HK-2 (cell line): Measurements from ENCODE around the gene FOXD3.
"Not testable (repeated sequence)": the region's sequence is repeated elsewhere in the genome, so short reads cannot be mapped to it uniquely, and the experiment has no call there.

Source experiments
- DNase-seq: peaks from one replicate; pipeline ENCODE4 v3.0.0-alpha.2; 2018; ENCODE audit not compliant: unreplicated experiment

FOXD3 gene

DNA sequence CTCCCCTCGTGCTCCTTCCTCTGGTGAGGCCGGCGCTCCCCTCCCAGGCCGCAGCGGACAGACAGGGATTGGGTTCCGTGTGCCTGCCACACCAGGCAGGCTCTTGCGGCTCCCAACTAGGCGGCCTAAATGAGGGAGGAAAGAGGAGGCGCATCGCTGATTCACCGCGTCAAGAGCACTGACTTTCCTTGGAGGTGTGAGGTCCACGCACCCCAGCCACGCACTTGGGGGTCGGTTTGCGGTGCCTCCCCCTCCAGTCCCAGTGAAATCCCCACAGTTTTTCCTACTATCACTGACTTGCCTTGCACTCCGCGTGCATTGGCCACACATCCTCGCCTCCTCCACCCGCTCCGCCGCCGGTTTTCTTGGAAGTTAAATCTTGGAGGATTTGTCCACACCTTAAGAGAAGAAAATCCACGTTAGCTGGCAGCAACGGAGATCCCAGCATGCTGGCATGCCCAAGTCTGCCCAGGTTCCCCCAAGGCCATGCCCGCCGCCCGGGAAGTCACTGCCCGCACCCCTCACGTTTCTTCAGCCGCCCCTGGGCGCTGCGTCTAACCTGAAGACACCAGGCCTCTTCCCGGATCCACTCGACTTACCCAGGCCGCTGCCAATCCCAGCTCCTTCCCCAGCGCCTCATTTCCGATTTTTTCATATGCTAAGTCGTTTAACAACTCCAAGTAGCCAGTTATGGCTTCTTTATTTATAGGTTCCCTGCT lies 1.1 kb upstream of the FOXD3 start:
- DNase-seq = no peak

DNA sequence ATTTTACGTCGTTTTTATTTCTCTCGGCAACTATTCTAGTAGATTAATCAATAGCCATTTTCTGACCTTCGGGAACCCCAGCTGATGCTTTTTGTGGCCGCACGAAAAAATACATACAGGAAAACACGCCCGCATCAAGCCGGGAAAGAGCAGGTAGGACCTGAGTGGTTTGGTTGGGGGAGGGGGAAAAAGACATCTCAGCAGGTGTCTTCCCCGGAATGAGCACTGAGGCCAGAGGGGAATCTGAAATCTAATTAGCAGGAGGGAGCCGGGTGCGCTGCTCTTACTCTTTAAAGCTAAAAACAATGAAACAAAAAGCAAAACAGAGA lies 618 bp upstream of the FOXD3 start:
- DNase-seq = no peak

DNA sequence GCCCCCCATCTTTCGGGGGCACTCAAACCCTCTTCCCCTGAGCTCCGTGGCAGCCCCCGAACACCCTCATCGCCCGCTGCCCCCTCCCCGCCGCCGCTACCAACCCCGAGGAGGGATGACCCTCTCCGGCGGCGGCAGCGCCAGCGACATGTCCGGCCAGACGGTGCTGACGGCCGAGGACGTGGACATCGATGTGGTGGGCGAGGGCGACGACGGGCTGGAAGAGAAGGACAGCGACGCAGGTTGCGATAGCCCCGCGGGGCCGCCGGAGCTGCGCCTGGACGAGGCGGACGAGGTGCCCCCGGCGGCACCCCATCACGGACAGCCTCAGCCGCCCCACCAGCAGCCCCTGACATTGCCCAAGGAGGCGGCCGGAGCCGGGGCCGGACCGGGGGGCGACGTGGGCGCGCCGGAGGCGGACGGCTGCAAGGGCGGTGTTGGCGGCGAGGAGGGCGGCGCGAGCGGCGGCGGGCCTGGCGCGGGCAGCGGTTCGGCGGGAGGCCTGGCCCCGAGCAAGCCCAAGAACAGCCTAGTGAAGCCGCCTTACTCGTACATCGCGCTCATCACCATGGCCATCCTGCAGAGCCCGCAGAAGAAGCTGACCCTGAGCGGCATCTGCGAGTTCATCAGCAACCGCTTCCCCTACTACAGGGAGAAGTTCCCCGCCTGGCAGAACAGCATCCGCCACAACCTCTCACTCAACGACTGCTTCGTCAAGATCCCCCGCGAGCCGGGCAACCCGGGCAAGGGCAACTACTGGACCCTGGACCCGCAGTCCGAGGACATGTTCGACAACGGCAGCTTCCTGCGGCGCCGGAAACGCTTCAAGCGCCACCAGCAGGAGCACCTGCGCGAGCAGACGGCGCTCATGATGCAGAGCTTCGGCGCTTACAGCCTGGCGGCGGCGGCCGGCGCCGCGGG lies 837 bp downstream of the FOXD3 start:
- peak; percentile 33 for DNase-seq

DNA sequence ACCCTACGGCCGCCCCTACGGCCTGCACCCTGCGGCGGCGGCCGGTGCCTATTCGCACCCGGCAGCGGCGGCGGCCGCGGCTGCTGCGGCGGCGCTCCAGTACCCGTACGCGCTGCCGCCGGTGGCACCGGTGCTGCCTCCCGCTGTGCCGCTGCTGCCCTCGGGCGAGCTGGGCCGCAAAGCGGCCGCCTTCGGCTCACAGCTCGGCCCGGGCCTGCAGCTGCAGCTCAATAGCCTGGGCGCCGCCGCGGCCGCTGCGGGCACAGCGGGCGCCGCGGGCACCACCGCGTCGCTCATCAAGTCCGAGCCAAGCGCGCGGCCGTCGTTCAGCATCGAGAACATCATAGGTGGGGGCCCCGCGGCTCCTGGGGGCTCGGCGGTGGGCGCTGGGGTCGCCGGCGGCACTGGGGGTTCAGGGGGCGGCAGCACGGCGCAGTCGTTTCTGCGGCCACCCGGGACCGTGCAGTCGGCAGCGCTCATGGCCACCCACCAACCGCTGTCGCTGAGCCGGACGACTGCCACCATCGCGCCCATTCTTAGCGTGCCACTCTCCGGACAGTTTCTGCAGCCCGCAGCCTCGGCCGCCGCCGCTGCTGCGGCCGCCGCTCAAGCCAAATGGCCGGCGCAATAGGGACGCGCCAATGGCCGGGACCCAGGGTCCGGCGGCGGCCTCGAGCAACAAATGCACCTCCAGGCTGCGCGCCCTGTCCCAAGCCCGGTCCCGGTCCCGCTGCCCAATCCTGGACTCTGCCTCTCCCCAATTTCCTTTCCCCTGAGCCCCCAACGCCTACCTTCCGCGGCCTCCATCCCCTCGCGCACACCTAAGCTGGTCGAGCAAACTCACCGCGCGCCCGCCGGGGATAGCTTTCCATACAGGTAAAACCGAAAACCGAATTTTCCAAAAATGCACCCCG lies 1.8 kb downstream of the FOXD3 start:
- DNase-seq = no peak

DNA sequence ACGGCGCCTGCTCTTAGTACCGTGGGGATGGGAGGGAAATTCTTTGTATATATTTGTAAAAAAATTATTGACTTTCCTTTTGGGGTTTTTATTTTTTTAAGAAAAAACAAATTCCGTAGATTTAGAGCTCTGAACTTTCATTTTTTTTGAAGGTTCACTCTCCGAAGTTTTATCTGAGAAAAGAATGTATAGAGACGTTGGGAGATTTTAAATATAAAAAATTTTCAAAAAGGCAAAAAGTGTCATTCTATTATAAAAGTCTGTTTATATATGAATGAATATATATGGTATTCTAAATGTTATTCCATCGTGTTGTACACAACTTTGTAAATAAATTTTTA lies 2.4 kb downstream of the FOXD3 start:
- DNase-seq = no peak

DNA sequence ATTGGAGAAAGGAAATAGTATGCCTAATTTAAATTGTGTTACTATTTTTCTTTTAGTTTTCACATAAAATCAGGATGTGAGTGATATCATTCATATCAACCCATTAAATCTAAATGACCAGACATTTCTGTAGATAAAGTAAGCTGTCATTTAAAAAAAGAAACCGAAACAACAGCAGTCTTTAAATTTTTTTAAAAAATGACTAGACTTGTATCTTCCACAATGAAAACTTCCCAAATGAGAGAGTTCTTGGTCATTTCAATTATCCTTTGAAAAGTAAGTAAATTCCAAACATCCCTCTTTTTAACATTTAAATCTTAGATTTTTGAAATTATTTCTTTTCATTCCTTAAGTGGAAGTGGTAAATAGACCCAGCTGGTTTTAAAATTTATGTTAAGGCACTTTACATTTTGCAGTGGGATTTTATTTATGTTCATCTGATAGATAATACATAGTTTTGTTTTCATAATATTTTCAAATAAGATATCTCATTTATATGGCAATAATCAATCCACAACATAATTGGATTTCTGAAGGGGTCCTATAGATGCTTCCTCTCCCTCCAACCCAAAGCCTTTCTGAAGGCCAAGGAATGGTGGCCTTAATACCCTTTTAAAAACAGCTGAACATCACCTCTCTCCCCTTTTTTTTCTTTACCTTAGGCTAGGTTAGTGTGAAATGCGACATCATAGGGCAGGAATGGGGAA lies 3.1 kb downstream of the FOXD3 start:
- no peak for DNase-seq

DNA sequence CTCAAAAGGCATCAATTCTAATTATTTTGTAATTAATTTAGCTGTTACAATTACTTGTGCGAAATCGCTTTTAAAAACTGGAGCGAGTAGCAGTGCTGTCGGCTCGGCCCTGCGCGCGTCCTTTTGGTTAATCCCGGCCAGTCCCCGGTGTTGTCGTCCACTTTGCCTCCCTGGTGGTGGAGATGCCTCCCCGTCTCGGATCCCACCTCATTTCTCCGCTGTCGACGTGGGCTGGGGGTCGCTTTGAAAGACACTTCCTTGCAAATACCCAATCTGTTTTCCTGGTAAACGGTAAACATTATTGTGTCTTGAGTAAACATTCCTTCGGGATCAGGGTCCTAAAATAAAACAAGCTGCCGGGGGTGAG lies 3.7 kb downstream of the FOXD3 start:
- no peak for DNase-seq

DNA sequence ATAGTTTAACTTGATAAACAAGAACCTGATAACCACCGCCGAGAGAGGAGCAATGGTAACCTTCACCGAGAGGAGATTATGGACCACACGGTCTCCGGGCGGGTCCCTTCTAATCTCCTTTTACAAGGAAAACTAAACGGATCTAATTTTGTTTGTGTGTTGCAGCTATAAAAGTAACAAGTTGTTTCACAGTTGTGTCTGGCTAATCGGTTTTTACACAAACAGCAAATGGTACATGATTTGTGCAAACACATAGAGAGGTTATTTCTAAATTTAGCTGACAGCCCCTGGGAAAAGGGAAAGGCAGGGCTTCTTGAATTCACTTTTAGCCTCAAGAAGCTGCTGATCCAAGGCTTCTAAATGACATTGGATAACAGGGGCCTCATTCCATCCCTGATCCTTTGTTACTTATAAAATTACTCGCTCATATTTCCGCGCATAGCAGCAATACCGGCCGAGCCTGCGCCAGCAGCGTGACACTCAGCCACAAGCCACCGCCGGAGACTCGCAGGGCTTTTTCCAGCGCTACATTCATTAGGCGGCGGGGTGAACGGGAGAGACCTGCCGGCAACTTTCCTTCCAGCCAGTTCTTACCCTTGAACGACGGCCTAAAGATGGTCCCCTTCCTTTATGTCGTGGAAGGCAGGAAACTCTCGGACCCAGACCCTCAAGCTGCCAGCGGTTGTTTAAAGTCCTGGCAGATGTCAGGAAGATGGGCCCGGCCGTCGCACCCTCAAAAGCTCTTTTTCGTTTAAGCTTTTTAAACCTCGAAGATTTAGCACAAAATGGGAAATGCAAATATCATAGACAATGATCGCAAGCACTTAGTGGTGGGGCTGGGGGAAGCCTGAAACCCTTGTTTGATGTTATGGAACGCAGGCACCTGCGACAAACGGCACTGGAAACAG lies 4.4 kb downstream of the FOXD3 start:
- no peak for DNase-seq

DNA sequence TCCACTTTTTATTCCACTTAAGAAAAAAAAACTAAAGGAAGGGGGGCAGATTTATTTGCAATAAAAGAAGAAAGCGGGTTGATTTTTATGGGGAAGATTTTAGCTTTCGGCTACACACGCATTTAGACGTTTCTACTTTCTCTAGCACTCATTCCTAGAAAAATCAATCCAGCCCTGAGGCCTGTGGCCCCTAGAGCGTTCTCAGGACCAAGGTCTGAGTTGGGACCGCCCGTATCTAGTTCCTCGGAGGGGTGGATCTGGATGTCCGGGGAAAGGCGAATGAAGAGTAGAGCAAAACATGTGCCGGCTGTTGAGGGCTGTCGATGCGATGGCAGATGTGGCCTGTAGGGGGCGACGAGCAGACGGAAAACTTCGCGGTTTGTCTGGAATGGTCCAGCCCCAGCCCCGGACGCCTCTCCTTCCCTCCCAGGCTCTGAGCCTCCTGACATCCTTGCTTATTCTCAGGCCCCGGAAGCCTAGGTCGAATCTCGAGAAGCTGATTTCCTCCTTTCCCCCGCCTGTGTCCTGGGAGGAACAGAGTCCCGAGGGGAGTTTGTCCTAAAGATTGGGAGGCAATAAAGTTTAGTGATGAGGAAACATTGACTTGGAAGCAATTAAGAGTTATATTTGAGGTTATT lies 5.2 kb downstream of the FOXD3 start:
- DNase-seq = peak; percentile 76

DNA sequence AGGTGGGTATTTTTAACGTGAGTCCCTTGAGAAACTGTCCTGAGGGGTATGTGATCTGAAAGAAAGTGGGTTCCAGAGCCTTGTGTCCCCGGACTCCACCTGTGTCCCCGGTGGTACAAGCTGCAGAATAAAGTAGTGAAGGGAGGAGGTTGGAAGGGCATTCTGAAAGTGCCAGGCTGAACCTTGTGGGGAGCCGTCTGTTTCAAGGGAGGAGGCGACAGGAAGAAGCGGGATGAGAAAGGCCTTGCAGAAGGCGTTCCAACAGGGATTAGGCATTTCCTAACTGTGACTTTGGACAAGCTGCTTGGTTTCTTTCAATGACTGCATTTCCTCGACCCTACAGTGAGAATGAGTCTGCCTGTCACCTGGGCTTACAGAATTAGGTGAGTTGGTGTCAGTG lies 5.8 kb downstream of the FOXD3 start:
- DNase-seq = no peak

DNA sequence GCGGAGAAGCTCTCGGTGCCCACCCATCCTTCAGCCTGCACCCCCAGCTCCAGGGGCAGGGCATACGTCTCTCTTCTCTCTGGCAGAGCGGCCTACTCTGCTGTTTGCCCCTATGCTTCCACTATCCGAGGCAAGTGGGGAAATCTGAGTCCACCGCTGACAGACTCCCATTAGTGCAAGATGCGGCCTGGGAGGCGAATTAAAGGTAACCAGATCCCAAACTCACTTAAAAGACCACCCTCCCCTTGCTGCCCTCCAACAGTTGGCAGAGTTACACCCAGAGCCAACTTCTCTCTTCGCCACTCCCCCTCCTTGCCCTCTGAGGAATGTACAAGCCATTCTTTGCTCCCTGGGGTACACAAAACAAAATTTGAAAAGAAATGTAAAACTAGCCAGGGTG lies 6.4 kb downstream of the FOXD3 start:
- no peak for DNase-seq

DNA sequence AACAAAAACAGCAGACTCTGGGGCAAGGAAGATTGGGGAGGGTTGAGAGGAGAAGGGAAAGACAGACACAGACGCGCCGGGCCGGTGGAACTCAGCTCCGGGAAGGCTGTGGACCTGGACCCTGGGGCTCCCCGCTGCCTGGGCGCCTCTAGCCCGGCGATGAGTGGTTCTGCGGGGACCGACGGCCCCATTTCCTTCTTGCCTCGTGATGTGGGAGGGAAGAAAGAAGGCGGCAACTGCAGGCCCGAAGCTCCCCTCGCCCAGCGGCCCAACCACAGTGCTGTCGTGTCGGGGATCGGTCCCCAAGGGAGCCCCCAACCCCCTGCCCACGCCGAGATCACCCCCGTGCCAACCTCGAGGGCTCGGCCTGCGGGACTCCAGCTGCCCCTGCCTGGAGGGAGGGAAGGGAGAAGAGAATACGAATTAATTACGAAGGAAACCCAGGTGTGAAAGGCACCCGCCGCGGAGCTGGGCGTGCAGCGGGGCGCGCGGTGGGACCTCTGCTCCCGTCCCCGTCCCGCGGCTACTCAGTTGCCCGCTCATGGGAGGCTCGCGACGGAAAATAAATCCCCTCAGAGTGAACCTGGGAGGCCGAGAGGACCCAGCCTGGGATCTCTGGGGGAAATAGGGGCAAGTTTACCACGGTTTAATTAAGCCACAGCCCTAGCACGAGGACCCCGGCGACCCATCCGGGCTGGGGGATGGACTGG lies 7.4 kb downstream of the FOXD3 start:
- no peak for DNase-seq

DNA sequence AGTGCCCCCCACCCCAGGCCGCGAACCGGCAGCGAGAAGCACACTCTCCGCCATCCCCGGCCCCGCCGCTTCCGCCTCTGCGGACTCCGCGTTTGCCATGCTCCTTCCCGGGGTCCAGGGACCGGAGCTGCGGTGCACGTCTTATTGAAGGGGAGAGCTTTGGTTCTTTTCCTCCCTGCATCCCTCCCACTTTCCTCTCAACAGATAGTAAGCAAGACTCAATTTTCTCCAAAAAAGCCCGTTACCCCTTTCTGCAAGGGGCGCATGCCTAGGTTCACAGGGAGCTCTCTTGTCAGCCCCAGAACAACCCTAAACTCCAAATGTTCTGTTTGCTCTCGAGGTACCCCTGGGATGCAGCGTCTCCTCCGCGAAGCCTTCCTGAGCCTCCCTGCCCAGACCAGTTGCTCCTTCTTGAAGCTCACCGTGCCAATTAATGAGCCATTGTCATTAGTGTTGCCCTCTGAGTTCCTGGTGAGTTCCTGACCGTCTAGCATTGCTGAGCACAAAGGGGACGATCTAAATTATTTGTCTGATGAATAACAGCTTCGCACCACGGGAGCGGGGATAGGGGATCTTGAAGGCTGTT lies 8.1 kb downstream of the FOXD3 start:
- DNase-seq = no peak

DNA sequence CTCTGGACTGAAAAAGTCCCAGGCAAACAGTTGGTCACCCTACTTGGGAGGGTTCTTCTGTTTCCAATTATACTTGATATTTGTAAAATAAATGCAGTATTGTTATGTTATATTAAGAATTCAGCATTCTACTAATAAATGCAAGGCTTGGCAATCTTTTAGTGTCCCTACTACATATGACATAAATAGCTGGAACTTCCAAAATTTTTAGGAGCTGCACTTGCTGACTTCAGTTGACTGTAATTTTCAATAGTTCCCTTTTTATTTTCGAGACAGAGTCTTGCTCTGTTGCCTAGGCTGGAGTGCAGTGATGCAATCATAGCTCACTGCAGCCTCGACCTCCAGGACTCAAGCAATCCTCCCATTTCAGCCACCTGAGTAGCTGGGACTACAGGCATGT lies 20.0 kb downstream of the FOXD3 start:
- DNase-seq = no peak

DNA sequence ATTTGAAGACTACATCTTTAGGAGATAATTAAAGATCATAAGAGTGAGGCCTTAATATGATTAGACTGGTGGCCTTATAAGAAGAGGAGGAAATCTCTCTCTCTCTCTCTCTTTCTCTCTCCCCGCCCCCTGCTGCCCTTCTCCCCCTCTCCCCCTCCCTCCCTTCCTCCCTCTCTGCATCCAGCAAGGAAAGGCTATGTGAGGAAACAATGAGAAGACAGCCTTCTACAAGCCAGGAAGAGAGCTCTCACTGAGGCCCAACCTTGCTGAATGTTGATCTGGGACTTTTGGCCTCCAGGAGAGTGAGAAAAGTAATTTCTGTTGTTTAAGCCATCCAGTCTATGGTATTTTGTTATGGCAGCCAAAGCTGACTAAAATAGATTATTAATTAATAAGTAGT lies 21.6 kb downstream of the FOXD3 start:
- DNase-seq = no peak

DNA sequence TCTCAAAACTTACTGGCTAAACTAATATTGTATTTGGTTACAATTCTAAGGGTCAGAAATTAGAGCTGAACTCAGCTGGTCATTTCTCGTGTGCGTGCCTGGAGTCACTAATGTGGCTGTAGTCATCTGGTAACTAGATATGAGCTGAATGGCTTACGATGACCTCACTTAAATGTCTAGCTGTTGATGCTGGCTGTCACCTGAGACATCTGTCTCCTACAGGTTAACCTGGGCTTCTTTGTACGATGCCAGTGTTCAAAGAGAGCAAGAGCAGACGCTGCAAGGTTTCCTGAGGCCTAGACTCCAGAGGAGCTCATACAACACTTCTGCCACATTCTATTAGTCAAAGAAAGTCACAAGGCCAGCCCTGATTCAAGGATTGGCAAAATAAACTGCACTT lies 28.0 kb downstream of the FOXD3 start:
- DNase-seq = no peak

DNA sequence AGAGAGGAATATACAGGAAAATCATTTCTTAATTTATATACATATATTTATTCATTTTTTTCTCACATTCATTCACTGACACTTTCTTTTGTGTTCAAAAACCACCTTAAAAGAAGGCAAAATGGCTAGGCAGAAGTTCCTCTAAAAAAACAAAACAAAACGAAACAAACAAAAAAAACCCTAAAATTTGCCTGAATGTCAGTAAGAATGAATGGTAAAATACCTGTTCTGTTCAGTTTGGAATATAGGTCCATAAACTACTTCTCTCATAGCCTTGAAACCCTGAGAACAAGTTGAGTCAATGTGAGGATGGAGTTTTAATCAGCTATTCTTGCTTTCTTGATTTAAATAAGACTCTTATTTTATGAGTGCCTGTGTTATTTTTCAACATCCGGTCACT lies 30.4 kb downstream of the FOXD3 start:
- no peak for DNase-seq

DNA sequence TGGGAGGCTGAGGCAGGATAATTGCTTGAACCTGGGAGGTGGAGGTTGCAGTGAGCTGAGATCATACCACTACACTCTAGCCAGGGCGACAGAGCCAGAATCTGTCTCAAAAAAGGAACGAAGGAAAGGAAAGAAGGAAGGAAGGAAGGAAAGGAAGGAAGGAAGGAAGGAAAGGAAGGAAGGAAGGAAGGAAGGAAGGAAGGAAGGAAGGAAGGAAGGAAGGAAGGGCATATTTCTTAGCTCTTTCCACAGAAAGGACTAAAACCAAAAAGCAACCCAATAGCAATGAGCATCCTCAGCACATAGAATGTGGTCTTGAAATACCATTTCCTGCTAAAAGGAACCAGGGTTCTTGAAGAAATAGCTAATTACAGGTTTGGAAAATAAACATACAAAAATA lies 33.9 kb downstream of the FOXD3 start:
- not testable (repeated sequence) for DNase-seq

DNA sequence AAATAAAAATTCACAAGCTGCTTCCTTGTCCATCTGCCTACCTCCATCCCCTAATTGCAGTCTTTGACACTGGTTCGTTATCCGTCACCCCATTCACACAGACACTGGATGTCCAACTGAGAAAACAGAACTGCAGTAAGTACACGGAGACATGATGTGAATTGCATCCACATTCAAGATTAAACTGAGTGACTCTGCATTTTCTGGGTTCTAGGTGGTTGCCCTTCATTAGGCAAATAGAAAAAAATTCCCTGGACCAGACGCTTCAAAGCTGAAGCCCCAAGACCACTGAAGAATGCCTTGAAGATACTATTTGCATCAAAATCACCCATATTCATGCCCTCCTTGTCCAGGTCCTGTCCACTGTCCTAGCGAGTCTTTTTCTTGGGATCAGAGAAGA lies 37.2 kb downstream of the FOXD3 start:
- no peak for DNase-seq
